GM12873 (cell line): ENCODE data around the gene FAM168A.
A peak's percentile ranks its signal among the peaks of the same experiment; 100 is the strongest.

Experiments
- CTCF ChIP-seq: IDR thresholded peaks from 2 replicates; pipeline ENCODE4 v1.5.1; 2012; ENCODE audit warnings: low read depth, mild to moderate bottlenecking, moderate library complexity, low read length, control low read depth; ENCODE audit not compliant: insufficient read depth; ENCODE audit errors: missing control alignments

Gene FAM168A

GRCh38 chr11:73597956-73598718 lies at the start of gene FAM168A:
Gene FAM168A (minus strand): TSS chr11:73598112. CDS start chr11:73468474, 129,638 bp downstream.
- peak; percentile 23 for TF ChIP-seq CTCF

GRCh38 chr11:73647459-73648100 lies 49.7 kb upstream of the FAM168A start:
- no peak for TF ChIP-seq CTCF

- no peak for TF ChIP-seq CTCF
These were observed 48.2 kb upstream of the FAM168A start, which contains the start of gene PLEKHB1 for GRCh38 chr11:73645972-73646631. Gene PLEKHB1 (plus strand): TSS chr11:73646581. CDS start chr11:73646609, 28 bp downstream.

- TF ChIP-seq CTCF, result no peak
These were observed 47.4 kb upstream of the FAM168A start for GRCh38 chr11:73645121-73645969.

GRCh38 chr11:73641668-73642067 lies 43.8 kb upstream of the FAM168A start:
- TF ChIP-seq CTCF, result no peak

- TF ChIP-seq CTCF, result no peak
These were observed 42.7 kb upstream of the FAM168A start for GRCh38 chr11:73640592-73640991.
